Bladder microvascular endothelial cell (primary cell): Measurements from ENCODE around the gene CD93. TPM values are rescaled to one million over a fixed set of nuclear protein-coding genes. Genes with fewer than 3 reads are reported as not detected.

Experiments
- total RNA-seq: library from RNA; depleted of rRNA; stranded (reverse); fragments of >200 nt; gene quantifications from 2 replicates; pipeline ENCODE4 v1.2.3, GENCODE V29; 2014

The CD93 gene
- 429 and 519 TPM in 2 replicates for total RNA-seq

GRCh38 chr20:23086056-23086566, at the start of gene CD93:
Gene CD93 (minus strand): TSS chr20:23086324. CDS start chr20:23086192, 132 bp downstream.

GRCh38 chr20:23049201-23050075, 36.7 kb downstream of the CD93 start, which contains the start of gene THBD:
Gene THBD (minus strand): TSS chr20:23049672. CDS start chr20:23049504, 168 bp downstream.

GRCh38 chr20:23034721-23035671, 51.1 kb downstream of the CD93 start, which contains the start of gene SSTR4:
Gene SSTR4 (plus strand): TSS chr20:23035312. CDS start chr20:23035484, 172 bp downstream.

Other genes starting within 250 kb of the CD93 start
- gene SSTR4, start 51.0 kb downstream of the CD93 start, total RNA-seq = not detected in 2 replicates
- gene THBD, start 36.7 kb downstream of the CD93 start, total RNA-seq = 26.2 and 42.2 TPM in 2 replicates